SJSA1 (cell line): ENCODE results near the gene KAT2B. TPM values are rescaled to one million over a fixed set of nuclear protein-coding genes. Genes with fewer than 3 reads are reported as not detected.
"Not testable (repeated sequence)": the region's sequence is repeated elsewhere in the genome, so short reads cannot be mapped to it uniquely, and the experiment has no call there.

Source experiments
- DNase-seq, 2 experiments: peaks; one replicate each; pipeline ENCODE4 v3.0.0-alpha.2; 2015 to 2020; ENCODE audit warnings: low spot score in 2 of 2, low read depth in 1 of 2
- H3K27ac ChIP-seq: fragments of 250-450 bp; sonication (Bioruptor Pico); 2 replicates; pipeline ENCODE4 v1.5.1; 2020; ENCODE audit warnings: mild to moderate bottlenecking, moderate library complexity
- H3K27me3 ChIP-seq: fragments of 250-450 bp; sonication (Bioruptor Pico); replicated peaks from 2 replicates; pipeline ENCODE4 v1.5.1; 2020; ENCODE audit warnings: mild to moderate bottlenecking, moderate library complexity
- H3K36me3 ChIP-seq: fragments of 250-450 bp; sonication (Bioruptor Pico); 2 replicates; pipeline ENCODE4 v1.5.1; 2020; ENCODE audit warnings: mild to moderate bottlenecking
- H3K4me1 ChIP-seq: fragments of 250-450 bp; sonication (Bioruptor Pico); replicated peaks from 2 replicates; pipeline ENCODE4 v1.6.1; 2021; ENCODE audit warnings: mild to moderate bottlenecking
- H3K4me3 ChIP-seq: fragments of 250-450 bp; sonication (Bioruptor Pico); 2 replicates; pipeline ENCODE4 v1.5.1; 2020; ENCODE audit warnings: mild to moderate bottlenecking
- H3K9me3 ChIP-seq: fragments of 250-450 bp; sonication (Bioruptor Pico); replicated peaks from 2 replicates; pipeline ENCODE4 v1.5.1; 2020; ENCODE audit warnings: mild to moderate bottlenecking
- total RNA-seq: library from RNA; depleted of rRNA; stranded (reverse); fragments of >200 nt; shearing (Covaris generic); gene quantifications from 2 replicates; pipeline ENCODE4 v1.2.3, GENCODE V29; 2014

Gene KAT2B
- total RNA-seq, 1 experiment from 2014 or later, result 11.2 TPM

- DNase-seq, H3K9me3 ChIP-seq, H3K4me1 ChIP-seq, H3K27ac ChIP-seq, H3K4me3 ChIP-seq, H3K36me3 ChIP-seq, H3K27me3 ChIP-seq: not testable (repeated sequence)
Measured at GRCh38 chr3:20031939-20032338, 8.3 kb upstream of the KAT2B start.

- Histone ChIP-seq H3K9me3 (no peaks in the 10 kb centered on the region), H3K27ac (no peak overlapping the region), H3K36me3 (no peaks in the 10 kb centered on the region), H3K4me3 (no peak overlapping the region), H3K4me1 (0 out of 2 replicates have a peak, but pooled peaks cover 4% of the 10 kb centered on the region), H3K27me3 (no peaks in the 10 kb centered on the region)
- DNase-seq, result no peak
Measured at GRCh38 chr3:20035019-20035418, 5.2 kb upstream of the KAT2B start.

- no peaks in the 10 kb centered on the region for H3K36me3 ChIP-seq
- no peak overlapping the region for H3K4me3 ChIP-seq
- H3K27ac ChIP-seq, result no peak overlapping the region
- no peaks in the 10 kb centered on the region for H3K9me3 ChIP-seq
- no peaks in the 10 kb centered on the region for H3K27me3 ChIP-seq
- DNase-seq, result no peak
- H3K4me1 ChIP-seq, result peaks cover 4% of the 10 kb centered on the region; the same call in 1 of the 2 replicates
Measured at GRCh38 chr3:20037255-20037996, 2.8 kb upstream of the KAT2B start.

- Histone ChIP-seq H3K27ac (no peak overlapping the region), H3K27me3 (no peaks in the 10 kb centered on the region), H3K9me3 (no peaks in the 10 kb centered on the region), H3K36me3 (no peaks in the 10 kb centered on the region), H3K4me3 (peak overlapping the region; percentile 82), H3K4me1 (peaks cover 9% of the 10 kb centered on the region)
- no peak for DNase-seq
Measured at GRCh38 chr3:20038699-20039465, 1.4 kb upstream of the KAT2B start.

GRCh38 chr3:20039466-20039764 lies 831 bp upstream of the KAT2B start:
- no peaks in the 10 kb centered on the region for H3K9me3 ChIP-seq
- peaks cover 9% of the 10 kb centered on the region for H3K4me1 ChIP-seq
- H3K4me3 ChIP-seq, result peak overlapping the region; percentile 82
- H3K27ac ChIP-seq, result no peak overlapping the region
- no peak for DNase-seq
- H3K27me3 ChIP-seq, result no peaks in the 10 kb centered on the region
- H3K36me3 ChIP-seq, result no peaks in the 10 kb centered on the region

- Histone ChIP-seq H3K27me3 (no peaks in the 10 kb centered on the region), H3K36me3 (no peaks in the 10 kb centered on the region), H3K4me1 (peaks cover 9% of the 10 kb centered on the region), H3K4me3 (peak overlapping the region; percentile 82), H3K9me3 (no peaks in the 10 kb centered on the region), H3K27ac (no peak overlapping the region)
- DNase-seq, result peak; percentile 59 to 71
Measured at GRCh38 chr3:20040548-20041196, 426 bp downstream of the KAT2B start.

GRCh38 chr3:20041197-20041780 lies 1.0 kb downstream of the KAT2B start:
- Histone ChIP-seq H3K4me3 (peak overlapping the region; percentile 82), H3K4me1 (peaks cover 9% of the 10 kb centered on the region), H3K36me3 (no peaks in the 10 kb centered on the region), H3K27me3 (no peaks in the 10 kb centered on the region), H3K27ac (no peak overlapping the region), H3K9me3 (no peaks in the 10 kb centered on the region)
- DNase-seq, result peak; percentile 64 to 74

GRCh38 chr3:20042331-20042730 lies 2.1 kb downstream of the KAT2B start:
- no peaks in the 10 kb centered on the region for H3K36me3 ChIP-seq
- no peak overlapping the region for H3K4me3 ChIP-seq
- peaks cover 9% of the 10 kb centered on the region for H3K4me1 ChIP-seq
- no peak overlapping the region for H3K27ac ChIP-seq
- no peak for DNase-seq
- H3K9me3 ChIP-seq, result no peaks in the 10 kb centered on the region
- H3K27me3 ChIP-seq, result no peaks in the 10 kb centered on the region

- no peaks in the 10 kb centered on the region for H3K9me3 ChIP-seq
- peak; percentile 10 to 47 for DNase-seq
- H3K27me3 ChIP-seq, result no peaks in the 10 kb centered on the region
- H3K27ac ChIP-seq, result no peak overlapping the region
- no peaks in the 10 kb centered on the region for H3K36me3 ChIP-seq
- no peak overlapping the region for H3K4me3 ChIP-seq
- H3K4me1 ChIP-seq, result peaks cover 9% of the 10 kb centered on the region
Measured at GRCh38 chr3:20043396-20043795, 3.1 kb downstream of the KAT2B start.

GRCh38 chr3:20043825-20044224 lies 3.6 kb downstream of the KAT2B start:
- Histone ChIP-seq H3K4me3 (no peak overlapping the region), H3K27me3 (no peaks in the 10 kb centered on the region), H3K4me1 (peaks cover 9% of the 10 kb centered on the region), H3K9me3 (no peaks in the 10 kb centered on the region), H3K36me3 (no peaks in the 10 kb centered on the region), H3K27ac (no peak overlapping the region)
- DNase-seq, result no peak

- H3K9me3 ChIP-seq, H3K27me3 ChIP-seq, H3K4me3 ChIP-seq, H3K4me1 ChIP-seq, H3K27ac ChIP-seq, H3K36me3 ChIP-seq, DNase-seq: not testable (repeated sequence)
Measured at GRCh38 chr3:20045141-20045540, 4.9 kb downstream of the KAT2B start.

GRCh38 chr3:20046556-20046955 lies 6.3 kb downstream of the KAT2B start:
- no peak overlapping the region for H3K27ac ChIP-seq
- no peaks in the 10 kb centered on the region for H3K9me3 ChIP-seq
- H3K4me1 ChIP-seq, result peaks cover 5% of the 10 kb centered on the region
- no peaks in the 10 kb centered on the region for H3K27me3 ChIP-seq
- no peak overlapping the region for H3K4me3 ChIP-seq
- no peaks in the 10 kb centered on the region for H3K36me3 ChIP-seq
- no peak for DNase-seq

GRCh38 chr3:20047341-20047779 lies 7.1 kb downstream of the KAT2B start:
- Histone ChIP-seq H3K27me3 (no peaks in the 10 kb centered on the region), H3K27ac (no peak overlapping the region), H3K4me3 (no peak overlapping the region), H3K9me3 (no peaks in the 10 kb centered on the region), H3K4me1 (peaks cover 5% of the 10 kb centered on the region; the same call in 1 of the 2 replicates), H3K36me3 (no peaks in the 10 kb centered on the region)
- DNase-seq, result no peak
